HepG2 (cell line): ENCODE measurements around the gene CEP250. TPM values are rescaled to one million over a fixed set of nuclear protein-coding genes. Genes with fewer than 3 reads are reported as not detected.

ENCODE experiments used
- ATF3 ChIP-seq: sonication (generic); formaldehyde crosslinking; IDR thresholded peaks from 2 replicates; pipeline ENCODE4 v1.4.0; 2020; ENCODE audit warnings: missing genetic modification reagents
- GMEB1 ChIP-seq: sonication (generic); formaldehyde crosslinking; IDR thresholded peaks from 2 replicates; pipeline ENCODE4 v1.5.1; 2020; ENCODE audit warnings: missing genetic modification reagents, mild to moderate bottlenecking, borderline replicate concordance
- MTA1 ChIP-seq: sonication (generic); formaldehyde crosslinking; IDR thresholded peaks from 2 replicates; pipeline ENCODE4 v1.4.0; 2020; ENCODE audit warnings: missing genetic modification reagents, mild to moderate bottlenecking, borderline replicate concordance
- PITX1 ChIP-seq: sonication (generic); formaldehyde crosslinking; IDR thresholded peaks from 2 replicates; pipeline ENCODE4 v1.5.1; 2020; ENCODE audit warnings: mild to moderate bottlenecking, missing genetic modification reagents
- POLR2AphosphoS2 ChIP-seq: IDR thresholded peaks from 2 replicates; pipeline ENCODE4 v1.6.1; 2011; ENCODE audit warnings: low read depth, low read length, improper control_type of control experiment
- SKI ChIP-seq: fragments of 450-650 bp; IDR thresholded peaks from one replicate; pipeline ENCODE4 v1.6.1; 2018; ENCODE audit warnings: mild to moderate bottlenecking; ENCODE audit not compliant: partially characterized antibody
- TBX3 ChIP-seq: fragments of 450-650 bp; IDR thresholded peaks from 2 replicates; pipeline ENCODE4 v1.6.1; 2017; ENCODE audit warnings: antibody characterized with exemption, mild to moderate bottlenecking, inconsistent platforms, borderline replicate concordance
- ZFP36L2 ChIP-seq: sonication (generic); formaldehyde crosslinking; IDR thresholded peaks from 2 replicates; pipeline ENCODE4 v1.4.0; 2020; ENCODE audit warnings: missing genetic modification reagents
- ZNF33B ChIP-seq: sonication (generic); formaldehyde crosslinking; IDR thresholded peaks from 2 replicates; pipeline ENCODE4 v1.5.1; 2020; ENCODE audit warnings: mild to moderate bottlenecking, missing genetic modification reagents
- ZNF383 ChIP-seq: sonication (generic); formaldehyde crosslinking; IDR thresholded peaks from 2 replicates; pipeline ENCODE4 v1.4.0; 2020; ENCODE audit warnings: missing genetic modification reagents, mild to moderate bottlenecking, borderline replicate concordance
- ZSCAN21 ChIP-seq: sonication (generic); formaldehyde crosslinking; IDR thresholded peaks from 2 replicates; pipeline ENCODE4 v1.8.0; 2022; ENCODE audit warnings: mild to moderate bottlenecking, missing genetic modification reagents, moderate library complexity, borderline replicate concordance
- polyA plus RNA-seq, 8 experiments: library from polyadenylated mRNA; depleted of rRNA in 3 of 8; stranded (reverse) in 7 of 8; unstranded in 1 of 8; fragments of >200 nt; fragmentation: Illumina TruSeq in 4 of 8; extraction: Trizol in 4 of 8; gene quantifications; 2 replicates each; pipeline versions ENCODE4 v1.2.1 to v1.2.3, GENCODE V29; 2011 to 2016; ENCODE audit warnings: low read depth in 4 of 8, missing spikeins in 1 of 8, mixed read lengths in 1 of 8; ENCODE audit not compliant: insufficient read depth in 1 of 8
- total RNA-seq, 5 experiments: library from RNA; depleted of rRNA; stranded (reverse); fragments of >200 nt; fragmentation: Illumina TruSeq; extraction: Trizol; gene quantifications; 2 replicates each; pipeline ENCODE4 v1.2.3, GENCODE V29; 2016; ENCODE audit warnings: low read depth in 1 of 5
- TF ChIP-seq, protein P1 (sequence below): sonication (generic); formaldehyde crosslinking; IDR thresholded peaks from 2 replicates; pipeline ENCODE4 v1.4.0; 2020; ENCODE audit warnings: mild to moderate bottlenecking, missing genetic modification reagents
- TF ChIP-seq, protein P2 (sequence below): sonication (generic); formaldehyde crosslinking; IDR thresholded peaks from 2 replicates; pipeline ENCODE4 v1.8.1; 2022; ENCODE audit warnings: low read depth, mild to moderate bottlenecking, missing genetic modification reagents

Gene CEP250
- total and polyA plus RNA-seq, 2 of the 13 experiments (the other 11 are each of a cell fraction or from before 2014, with no cell fraction given): 28.8 to 55.3 TPM

DNA sequence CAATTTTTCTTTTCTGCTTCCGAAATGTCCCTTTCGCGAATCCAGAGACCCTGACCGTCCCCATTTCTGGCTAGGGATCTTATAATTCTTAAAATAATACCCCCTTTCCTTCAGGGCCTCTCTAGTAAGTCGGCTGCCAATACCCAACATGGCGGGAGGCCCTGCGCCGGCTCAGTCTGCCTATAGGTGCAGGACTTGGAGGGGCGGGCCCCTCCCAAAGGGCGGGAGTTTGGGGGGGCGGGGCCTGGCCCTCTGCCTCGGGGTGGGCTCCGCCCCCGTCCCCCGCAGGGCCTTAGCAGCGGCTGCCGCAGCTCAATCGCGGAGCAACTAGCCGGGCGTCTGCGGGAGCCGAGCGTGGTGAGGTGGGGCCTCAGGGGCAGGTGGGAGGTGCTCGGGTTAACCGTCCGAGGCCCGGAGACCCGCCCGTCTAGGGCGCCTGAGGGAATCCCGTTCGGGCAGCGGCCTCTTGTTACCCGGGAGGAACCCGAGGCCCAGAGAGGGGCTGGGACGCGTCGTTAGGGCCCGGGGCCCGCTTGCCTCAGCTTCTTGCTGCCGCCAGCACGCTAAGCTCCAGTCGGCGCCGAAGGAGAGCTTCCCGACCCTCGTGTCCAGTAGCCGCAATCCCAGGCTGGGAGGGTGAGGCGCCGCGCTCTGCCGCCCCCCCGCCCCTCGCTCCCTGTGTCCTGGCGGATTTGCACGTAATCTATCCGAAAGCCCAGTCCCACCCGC is at the start of gene CEP250 (continued):
- TF ChIP-seq, protein P1, sequence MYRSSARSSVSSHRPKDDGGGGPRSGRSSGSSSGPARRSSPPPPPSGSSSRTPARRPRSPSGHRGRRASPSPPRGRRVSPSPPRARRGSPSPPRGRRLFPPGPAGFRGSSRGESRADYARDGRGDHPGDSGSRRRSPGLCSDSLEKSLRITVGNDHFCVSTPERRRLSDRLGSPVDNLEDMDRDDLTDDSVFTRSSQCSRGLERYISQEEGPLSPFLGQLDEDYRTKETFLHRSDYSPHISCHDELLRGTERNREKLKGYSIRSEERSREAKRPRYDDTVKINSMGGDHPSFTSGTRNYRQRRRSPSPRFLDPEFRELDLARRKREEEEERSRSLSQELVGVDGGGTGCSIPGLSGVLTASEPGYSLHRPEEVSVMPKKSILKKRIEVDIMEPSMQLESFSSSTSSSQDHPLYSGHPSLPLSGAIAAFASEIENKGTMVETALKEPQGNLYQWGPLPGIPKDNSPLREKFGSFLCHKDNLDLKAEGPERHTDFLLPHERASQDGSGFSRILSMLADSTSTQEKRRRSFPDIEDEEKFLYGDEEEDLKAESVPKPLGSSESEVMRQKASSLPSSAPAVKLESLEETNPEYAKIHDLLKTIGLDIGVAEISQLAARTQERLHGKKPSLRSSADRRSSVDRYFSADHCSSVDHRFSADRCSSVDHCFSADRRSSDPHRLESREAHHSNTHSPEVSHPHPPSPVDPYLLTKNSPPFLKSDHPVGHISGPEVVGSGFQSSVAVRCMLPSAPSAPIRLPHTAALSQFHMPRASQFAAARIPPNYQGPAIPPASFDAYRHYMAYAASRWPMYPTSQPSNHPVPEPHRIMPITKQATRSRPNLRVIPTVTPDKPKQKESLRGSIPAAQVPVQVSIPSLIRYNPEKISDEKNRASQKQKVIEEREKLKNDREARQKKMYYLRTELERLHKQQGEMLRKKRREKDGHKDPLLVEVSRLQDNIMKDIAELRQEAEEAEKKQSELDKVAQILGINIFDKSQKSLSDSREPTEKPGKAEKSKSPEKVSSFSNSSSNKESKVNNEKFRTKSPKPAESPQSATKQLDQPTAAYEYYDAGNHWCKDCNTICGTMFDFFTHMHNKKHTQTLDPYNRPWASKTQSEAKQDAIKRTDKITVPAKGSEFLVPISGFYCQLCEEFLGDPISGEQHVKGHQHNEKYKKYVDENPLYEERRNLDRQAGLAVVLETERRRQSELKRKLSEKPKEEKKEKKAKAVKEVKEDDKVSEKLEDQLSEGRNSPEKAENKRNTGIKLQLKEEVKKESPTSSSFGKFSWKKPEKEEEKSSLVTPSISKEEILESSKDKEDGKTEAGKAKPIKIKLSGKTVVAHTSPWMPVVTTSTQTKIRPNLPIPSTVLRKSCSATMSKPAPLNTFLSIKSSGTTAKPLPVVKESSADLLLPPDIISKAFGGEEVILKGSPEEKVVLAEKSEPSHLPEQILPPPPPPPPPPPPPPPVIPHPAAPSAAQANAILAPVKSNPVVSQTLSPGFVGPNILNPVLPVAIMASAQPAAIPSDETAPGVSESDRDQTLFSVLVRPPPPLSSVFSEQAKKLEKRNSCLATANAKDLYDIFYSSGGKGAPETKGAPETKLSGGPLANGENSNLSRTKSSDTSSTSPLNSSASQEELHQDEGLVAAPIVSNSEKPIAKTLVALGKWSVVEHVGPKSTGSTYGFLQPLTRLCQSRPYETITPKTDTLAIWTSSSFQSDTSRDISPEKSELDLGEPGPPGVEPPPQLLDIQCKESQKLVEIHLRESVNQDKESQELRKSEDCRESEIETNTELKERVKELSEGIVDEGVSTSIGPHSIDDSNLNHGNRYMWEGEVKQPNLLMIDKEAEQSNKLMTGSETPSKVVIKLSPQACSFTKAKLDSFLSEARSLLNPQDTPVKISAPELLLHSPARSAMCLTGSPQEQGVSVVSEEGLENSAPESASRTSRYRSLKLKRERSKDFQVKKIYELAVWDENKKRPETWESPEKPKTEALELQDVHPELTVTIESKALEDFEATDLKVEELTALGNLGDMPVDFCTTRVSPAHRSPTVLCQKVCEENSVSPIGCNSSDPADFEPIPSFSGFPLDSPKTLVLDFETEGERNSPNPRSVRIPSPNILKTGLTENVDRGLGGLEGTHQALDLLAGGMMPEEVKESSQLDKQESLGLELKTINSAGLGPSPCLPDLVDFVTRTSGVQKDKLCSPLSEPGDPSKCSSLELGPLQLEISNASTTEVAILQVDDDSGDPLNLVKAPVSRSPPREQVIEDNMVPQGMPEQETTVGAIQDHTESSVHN (CRISPR knock-in tag): no peak
- TF ChIP-seq ZNF33B (CRISPR knock-in tag) (peak; percentile 90), POLR2AphosphoS2 (no peak), ZNF383 (CRISPR knock-in tag) (no peak), GMEB1 (CRISPR knock-in tag) (peak; percentile 78), PITX1 (CRISPR knock-in tag) (peak; percentile 83), SKI (peak; percentile 44), TBX3 (no peak), ZSCAN21 (CRISPR knock-in tag) (peak; percentile 94), ZFP36L2 (CRISPR knock-in tag) (0 out of 2 replicates have a peak, but pooled peaks have one; percentile 20), ATF3 (CRISPR knock-in tag) (peak; percentile 35; the same call in 1 of the 2 replicates), MTA1 (peak; percentile 42; the same call in 1 of the 2 replicates)
- TF ChIP-seq, protein P2, sequence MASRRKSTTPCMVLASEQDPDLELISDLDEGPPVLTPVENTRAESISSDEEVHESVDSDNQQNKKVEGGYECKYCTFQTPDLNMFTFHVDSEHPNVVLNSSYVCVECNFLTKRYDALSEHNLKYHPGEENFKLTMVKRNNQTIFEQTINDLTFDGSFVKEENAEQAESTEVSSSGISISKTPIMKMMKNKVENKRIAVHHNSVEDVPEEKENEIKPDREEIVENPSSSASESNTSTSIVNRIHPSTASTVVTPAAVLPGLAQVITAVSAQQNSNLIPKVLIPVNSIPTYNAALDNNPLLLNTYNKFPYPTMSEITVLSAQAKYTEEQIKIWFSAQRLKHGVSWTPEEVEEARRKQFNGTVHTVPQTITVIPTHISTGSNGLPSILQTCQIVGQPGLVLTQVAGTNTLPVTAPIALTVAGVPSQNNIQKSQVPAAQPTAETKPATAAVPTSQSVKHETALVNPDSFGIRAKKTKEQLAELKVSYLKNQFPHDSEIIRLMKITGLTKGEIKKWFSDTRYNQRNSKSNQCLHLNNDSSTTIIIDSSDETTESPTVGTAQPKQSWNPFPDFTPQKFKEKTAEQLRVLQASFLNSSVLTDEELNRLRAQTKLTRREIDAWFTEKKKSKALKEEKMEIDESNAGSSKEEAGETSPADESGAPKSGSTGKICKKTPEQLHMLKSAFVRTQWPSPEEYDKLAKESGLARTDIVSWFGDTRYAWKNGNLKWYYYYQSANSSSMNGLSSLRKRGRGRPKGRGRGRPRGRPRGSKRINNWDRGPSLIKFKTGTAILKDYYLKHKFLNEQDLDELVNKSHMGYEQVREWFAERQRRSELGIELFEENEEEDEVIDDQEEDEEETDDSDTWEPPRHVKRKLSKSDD (CRISPR knock-in tag): peak; percentile 71
